Measurements from ENCODE around the gene MED8.
"Not testable (repeated sequence)": the region's sequence is repeated elsewhere in the genome, so short reads cannot be mapped to it uniquely, and the experiment has no call there.

Gene MED8

GRCh38 chr1:43373066-43373940, 16.3 kb downstream of the MED8 start:
- TF ChIP-seq, protein P1, sequence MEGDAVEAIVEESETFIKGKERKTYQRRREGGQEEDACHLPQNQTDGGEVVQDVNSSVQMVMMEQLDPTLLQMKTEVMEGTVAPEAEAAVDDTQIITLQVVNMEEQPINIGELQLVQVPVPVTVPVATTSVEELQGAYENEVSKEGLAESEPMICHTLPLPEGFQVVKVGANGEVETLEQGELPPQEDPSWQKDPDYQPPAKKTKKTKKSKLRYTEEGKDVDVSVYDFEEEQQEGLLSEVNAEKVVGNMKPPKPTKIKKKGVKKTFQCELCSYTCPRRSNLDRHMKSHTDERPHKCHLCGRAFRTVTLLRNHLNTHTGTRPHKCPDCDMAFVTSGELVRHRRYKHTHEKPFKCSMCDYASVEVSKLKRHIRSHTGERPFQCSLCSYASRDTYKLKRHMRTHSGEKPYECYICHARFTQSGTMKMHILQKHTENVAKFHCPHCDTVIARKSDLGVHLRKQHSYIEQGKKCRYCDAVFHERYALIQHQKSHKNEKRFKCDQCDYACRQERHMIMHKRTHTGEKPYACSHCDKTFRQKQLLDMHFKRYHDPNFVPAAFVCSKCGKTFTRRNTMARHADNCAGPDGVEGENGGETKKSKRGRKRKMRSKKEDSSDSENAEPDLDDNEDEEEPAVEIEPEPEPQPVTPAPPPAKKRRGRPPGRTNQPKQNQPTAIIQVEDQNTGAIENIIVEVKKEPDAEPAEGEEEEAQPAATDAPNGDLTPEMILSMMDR (conservative IDR thresholded peaks at IDR 0.05; ENCODE audit: low read depth, low read length), result no peak
- DNase-seq (ENCODE audit: low read depth), result peak; percentile 64
- no peak overlapping the region for H3K4me3 ChIP-seq (ENCODE audit: low read depth, low read length)

- DNase-seq (ENCODE audit: low read depth), result no peak
- TF ChIP-seq, protein P1 (conservative IDR thresholded peaks at IDR 0.05; ENCODE audit: low read depth, low read length), result no peak
- no peak overlapping the region for H3K4me3 ChIP-seq (ENCODE audit: low read depth, low read length)
Measured at GRCh38 chr1:43372172-43372571, 17.4 kb downstream of the MED8 start.

GRCh38 chr1:43370564-43370963, 19.0 kb downstream of the MED8 start:
- DNase-seq (ENCODE audit: low read depth), result no peak
- TF ChIP-seq, protein P1 (conservative IDR thresholded peaks at IDR 0.05; ENCODE audit: low read depth, low read length), result no peak
- H3K4me3 ChIP-seq (ENCODE audit: low read depth, low read length), result no peak overlapping the region

DNA sequence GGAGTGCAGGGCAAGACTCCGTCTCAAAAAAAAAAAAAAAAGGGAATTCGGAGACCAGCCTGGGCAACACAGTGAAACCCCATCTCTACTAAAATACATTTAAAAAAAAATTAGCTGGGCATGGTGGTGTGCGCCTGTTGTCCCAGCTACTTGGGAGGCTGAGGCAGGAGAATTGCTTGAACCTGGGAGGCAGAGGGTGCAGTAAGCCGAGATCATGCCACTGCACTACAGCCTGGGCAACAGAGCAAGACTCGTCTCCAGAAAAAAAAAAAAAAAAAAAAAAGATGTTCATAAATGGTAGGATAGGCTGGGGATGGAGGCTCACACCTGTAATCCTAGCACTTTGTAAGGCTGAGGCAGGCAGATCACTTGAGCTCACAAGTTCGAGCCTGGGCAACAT, 19.8 kb downstream of the MED8 start:
- H3K4me3 ChIP-seq (ENCODE audit: low read depth, low read length); DNase-seq (ENCODE audit: low read depth): not testable (repeated sequence)

GRCh38 chr1:43368646-43369020, 21.0 kb downstream of the MED8 start:
- peak overlapping the region; percentile 82 for H3K4me3 ChIP-seq (ENCODE audit: low read depth, low read length)
- TF ChIP-seq, protein P1 (conservative IDR thresholded peaks at IDR 0.05; ENCODE audit: low read depth, low read length), result no peak
- no peak for DNase-seq (ENCODE audit: low read depth)

- peak; percentile 90 for DNase-seq (ENCODE audit: low read depth)
- peak within 1 kb of the TSS; percentile 82 for H3K4me3 ChIP-seq (ENCODE audit: low read depth, low read length)
- TF ChIP-seq, protein P1 (conservative IDR thresholded peaks at IDR 0.05; ENCODE audit: low read depth, low read length), result peak; percentile 57
Measured at GRCh38 chr1:43367904-43368645, 21.5 kb downstream of the MED8 start, which contains the start of gene ELOVL1. ELOVL1 (minus strand) TSS chr1:43368011; CDS start chr1:43365609, 2,402 bp downstream.
